ENCODE data around the gene SCGB3A1.

Gene SCGB3A1, protein sequence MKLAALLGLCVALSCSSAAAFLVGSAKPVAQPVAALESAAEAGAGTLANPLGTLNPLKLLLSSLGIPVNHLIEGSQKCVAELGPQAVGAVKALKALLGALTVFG

DNA sequence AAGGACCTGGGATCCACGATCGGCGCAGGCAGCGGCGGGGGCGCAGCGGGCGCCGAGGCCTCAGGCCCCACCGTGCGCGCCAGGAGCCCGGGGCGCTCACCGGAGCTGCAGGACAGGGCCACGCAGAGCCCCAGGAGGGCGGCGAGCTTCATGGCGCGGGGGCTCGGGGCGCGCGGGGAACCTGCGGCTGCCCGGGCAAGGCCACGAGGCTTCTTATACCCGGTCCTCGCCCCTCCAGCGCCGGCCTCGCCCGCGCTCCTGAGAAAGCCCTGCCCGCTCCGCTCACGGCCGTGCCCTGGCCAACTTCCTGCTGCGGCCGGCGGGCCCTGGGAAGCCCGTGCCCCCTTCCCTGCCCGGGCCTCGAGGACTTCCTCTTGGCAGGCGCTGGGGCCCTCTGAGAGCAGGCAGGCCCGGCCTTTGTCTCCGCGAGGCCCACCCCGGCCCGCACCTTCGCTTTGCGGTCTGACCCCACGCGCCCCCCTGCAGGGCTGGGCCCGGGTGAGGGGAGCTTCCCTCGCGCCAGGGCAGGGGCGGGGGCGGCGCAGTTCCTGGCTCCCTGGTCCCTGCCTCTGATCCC is at the start of gene SCGB3A1:
Gene SCGB3A1 (minus strand): TSS at position 189 of the 577 bp plus-strand sequence. CDS start 37 bp downstream, at position 152.
- no peak for DNase-seq (ENCODE audit: low read depth in 2 of 2)

- no peak for DNase-seq (ENCODE audit: low read depth in 2 of 2)
Measured at GRCh38 chr5:180640611-180640860, 49.2 kb upstream of the SCGB3A1 start.

DNA sequence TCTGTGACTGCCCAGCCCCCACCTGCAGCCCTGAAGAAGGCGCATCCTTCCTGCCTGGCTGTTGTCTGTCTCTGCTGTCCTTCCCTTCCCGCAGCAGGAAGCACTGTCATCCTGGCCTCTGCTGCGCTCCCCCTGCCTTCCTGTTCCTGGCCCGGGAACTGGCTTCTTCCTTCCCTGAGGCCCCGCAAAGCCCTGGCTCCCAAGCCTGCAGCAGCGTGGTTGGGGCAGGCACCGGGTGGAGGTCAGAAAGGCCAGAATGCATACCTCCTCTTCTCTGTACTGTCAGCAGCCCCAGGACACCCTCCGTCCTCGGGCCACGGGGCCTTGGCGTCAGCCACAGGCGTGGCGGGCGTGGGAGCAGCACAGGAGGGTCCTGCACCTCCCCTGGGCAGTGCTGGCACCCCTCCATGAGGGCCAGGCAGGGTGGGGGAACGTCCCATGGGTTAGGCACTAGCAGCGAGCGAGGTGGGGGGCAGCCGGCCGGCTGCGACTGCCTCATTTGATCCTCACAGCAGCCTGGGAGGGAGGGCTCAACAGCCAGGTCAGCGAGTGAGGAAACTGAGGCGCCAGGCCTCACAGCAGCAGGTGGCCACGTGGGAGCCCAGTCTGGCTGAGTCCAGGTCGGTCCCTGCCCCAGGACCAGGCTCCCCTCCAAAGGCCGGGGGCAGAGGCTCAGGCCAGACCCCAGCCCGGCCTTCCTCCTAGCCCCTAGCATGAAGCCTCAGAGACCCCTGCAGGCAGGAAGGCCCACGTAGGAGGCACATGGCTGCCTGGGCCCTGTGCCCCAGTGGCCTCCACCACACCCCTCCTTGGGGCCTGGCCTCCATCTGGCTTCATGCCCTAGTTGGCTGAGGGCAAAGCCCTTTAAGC is 48.7 kb upstream of the SCGB3A1 start:
- no peak for DNase-seq (ENCODE audit: low read depth in 2 of 2)

DNA sequence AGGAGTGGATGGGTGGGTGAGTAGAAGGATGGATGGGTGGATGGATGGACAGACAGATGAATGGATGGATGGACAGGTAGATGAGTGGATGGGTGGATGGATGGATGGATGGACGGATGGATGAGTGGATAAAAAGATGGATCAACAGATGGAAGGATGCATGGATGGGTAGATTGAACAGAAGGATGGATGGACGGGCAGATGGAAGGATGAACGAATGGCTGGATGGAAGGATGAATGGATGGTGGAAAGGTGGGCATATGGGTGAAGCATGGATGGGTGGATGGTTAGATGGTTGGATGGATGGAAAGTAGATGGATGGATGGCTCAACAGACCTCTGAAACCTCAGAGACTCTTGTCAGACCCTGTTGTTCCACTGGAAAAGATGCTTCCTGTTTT is 48.0 kb upstream of the SCGB3A1 start:
- DNase-seq (ENCODE audit: low read depth in 2 of 2): no peak

DNA sequence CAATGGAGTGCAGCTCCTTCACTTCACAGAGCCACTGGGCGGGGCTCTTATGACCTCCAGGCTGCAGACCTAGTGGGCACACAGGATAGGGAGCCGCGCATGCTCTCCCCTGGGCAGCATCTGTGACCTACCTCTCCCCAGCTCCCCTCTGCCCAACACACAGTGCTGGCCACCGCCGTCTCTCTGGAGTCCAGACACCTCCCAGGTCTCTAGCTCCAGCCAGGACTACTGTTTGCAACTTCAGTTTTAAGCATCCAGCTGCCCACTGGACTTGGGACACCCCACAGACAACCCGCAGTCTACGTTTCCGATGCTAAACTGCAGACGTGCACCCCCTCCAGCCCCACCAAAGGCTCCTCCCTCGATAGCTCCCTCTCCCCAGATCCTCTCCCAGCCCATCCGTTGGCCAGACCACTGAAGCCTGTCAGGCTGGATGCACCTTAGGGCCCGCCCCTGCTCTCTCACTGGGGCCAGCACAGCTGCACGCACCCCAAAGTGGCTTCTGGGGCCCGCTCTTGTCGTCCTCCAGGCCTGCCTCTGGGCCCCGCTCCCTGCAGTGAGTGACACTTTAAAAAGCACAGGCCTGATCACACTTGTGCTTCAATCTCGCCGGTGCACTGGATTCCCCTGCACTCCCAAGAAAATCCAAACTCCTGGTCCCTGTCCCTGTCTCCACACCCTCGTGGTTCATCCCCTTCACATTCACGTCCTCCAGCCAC is 46.8 kb upstream of the SCGB3A1 start:
- DNase-seq (ENCODE audit: low read depth in 2 of 2): no peak

DNA sequence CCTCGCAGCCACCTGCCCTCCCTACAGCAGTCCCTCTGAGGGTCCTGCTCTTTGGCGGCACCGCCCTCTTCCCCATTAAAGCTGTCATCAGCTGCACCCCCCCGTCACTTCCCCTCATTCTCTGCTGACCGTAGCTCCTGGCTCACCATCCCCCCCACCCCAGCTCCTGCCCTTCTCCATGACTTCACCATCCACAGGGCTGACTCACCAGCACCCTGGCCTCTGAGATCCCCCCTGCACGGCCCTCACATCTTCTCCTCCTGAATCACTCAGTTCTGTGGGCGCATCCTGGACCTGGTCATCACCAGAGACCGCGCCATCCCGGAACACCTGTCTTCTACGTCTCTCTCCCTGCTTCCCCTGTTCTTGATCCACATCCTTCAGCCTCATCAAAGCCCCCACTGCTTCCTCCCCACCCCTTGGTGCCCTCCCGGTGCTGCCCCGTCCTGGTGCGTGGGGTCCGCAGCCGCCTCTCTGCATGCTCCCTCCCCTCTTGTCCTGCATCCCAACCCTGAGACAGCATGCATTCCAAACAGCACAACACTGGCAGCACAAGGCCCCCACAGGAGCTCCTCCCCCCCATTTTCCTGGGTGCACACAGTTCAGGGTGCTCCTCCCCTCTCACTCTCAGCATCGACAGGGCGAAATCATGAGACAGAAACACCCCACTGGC is 45.2 kb upstream of the SCGB3A1 start:
- DNase-seq (ENCODE audit: low read depth in 2 of 2): no peak

- no peak for DNase-seq (ENCODE audit: low read depth in 2 of 2)
Measured at GRCh38 chr5:180636016-180636402, 44.7 kb upstream of the SCGB3A1 start.

- no peak for DNase-seq (ENCODE audit: low read depth in 2 of 2)
Measured at GRCh38 chr5:180633283-180634177, 42.2 kb upstream of the SCGB3A1 start.

- DNase-seq (ENCODE audit: low read depth in 2 of 2): no peak
Measured at GRCh38 chr5:180632768-180633167, 41.5 kb upstream of the SCGB3A1 start.

DNA sequence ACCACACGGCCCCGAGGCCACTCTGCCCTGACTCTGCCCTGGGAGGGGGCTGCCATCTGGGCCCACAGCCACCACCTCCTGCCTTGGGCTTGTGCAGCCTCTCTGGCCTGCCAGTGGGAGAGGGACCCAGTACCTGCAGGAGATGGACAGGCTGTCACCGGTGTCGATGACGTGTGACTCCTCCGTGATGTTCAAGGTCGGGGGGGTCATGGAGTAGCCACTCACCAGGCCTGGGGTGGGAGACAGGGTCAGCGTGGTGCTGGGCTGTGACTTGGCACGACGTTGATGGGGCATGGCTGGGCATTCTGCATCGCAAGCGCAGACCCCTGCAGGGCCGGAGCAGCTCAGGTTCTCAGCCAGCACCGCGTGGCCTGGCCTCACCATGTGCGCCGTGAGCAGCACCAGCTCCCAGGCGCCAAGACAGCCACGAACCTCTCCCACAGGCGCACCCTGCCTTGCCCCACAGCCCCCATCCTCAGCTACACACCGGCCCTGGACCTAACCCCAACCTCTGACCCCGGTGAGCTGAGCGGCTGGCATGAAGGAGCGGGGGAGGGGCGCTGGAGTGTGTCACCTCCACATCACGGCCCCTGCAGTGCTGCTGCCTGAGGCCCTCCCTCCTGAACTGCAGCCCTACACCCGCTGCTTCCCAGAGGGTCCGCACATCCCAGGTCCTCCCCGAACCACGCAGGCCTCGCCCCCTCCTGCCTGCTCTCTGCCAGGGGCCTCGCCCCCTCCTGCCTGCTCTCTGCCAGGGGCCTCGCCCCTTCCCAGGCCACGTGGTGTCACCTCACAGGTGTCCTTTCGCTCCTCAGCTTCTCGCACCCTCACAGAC is 40.5 kb upstream of the SCGB3A1 start:
- DNase-seq (ENCODE audit: low read depth in 2 of 2): no peak

DNA sequence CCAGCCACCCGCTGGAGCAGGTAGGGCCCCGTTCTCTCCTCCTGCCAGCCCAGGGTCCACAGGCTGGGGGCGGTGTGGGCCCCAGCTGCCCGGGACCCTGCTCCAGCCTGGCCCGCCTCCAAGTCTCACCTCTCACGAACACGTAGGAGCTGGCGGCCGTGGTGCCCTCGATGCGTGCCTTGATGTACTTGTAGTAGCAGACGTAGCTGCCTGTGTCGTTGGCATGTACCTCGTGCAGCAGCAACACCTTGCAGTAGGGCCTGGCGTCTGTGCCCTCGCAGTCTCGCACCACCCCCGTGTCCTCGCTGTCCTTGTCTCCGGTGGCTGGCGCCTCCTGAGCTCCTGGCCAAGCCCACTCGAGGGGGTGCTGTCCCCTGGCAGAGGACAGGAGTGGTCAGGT is 39.1 kb upstream of the SCGB3A1 start:
- DNase-seq (ENCODE audit: low read depth in 2 of 2): no peak

- no peak for DNase-seq (ENCODE audit: low read depth in 2 of 2)
Measured at GRCh38 chr5:180629831-180630382, 38.6 kb upstream of the SCGB3A1 start.

DNA sequence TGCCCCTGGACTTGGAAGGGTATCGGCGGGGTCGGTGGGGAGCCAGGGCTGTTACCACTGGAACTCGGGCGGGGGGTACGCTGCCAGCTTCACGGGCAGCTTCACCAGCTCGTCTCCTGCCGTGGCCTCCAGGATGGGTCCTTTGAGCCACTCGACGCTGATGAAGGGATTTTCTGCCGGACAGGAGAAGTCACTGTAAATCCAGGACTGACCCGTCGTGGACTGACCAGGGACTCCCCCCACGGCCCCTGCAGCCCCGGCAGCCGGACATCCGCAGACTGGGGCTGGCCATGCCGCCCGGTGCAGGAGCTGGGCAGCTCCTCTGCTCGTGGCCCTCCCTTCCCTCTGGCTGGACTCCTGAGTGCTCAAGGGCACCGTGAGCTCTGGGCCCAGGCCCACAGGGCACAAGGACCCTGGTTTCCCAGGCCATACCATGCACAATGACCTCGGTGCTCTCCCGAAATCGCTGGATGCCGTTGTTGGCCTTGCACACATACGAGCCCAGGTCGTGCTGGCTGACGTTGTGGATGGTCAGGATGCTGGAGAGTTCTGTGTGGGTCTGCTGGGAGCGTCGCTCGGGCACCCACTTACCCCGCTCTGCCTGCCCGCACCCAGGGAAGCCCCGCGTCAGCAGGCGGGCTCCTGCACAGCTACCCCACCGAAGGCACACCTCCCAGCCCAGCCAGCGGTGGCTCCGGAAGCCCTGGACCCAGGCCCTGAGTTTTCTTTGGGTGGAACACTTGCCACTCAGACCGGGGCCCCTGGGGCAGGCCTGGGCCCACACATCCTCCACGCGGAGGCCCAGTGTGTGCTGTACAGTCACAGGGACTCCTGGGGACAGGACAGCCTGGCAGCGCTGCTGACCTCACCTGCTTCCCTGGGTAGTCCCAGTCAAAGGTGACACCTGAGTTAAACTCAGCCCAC is 37.8 kb upstream of the SCGB3A1 start:
- no peak for DNase-seq (ENCODE audit: low read depth in 2 of 2)

- DNase-seq (ENCODE audit: low read depth in 2 of 2): no peak
Measured at GRCh38 chr5:180628211-180628610, 36.9 kb upstream of the SCGB3A1 start.

- DNase-seq (ENCODE audit: low read depth in 2 of 2): no peak
Measured at GRCh38 chr5:180627386-180628120, 36.3 kb upstream of the SCGB3A1 start.

DNA sequence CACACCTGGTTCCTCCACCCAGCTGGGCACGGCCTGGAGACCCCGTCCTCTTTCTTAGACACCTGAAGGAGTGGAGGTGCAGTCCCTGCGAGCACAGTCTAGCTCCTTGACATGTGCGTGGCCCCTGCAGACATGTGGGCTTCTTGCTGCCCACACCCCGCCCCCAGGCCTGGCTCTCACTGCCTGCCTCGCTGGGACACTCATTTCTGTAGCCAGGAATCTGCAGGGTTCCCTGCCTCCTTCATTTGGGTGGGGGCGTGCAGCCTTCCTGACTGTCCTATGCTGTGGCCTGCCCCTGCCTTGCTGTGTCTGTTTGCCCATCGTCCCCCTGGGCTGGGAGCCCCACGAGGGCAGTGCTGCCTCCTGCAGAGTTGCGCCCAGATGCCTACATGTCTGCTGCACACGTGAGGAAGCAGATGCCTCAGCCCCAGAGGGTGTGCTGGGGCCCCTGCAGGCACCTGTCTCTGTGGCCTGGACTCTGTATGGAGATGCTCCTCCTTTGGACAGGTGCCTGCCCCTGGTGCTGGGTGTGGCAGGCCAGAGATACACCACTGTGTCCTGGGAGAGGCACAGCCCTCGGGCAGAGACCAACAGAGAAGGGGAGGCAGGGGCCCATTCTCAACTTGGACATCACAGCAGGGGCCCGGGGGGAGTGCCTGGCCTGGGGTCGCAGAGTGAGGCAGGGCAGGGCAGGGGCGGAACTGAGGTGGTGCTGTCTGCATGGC is 35.5 kb upstream of the SCGB3A1 start:
- no peak for DNase-seq (ENCODE audit: low read depth in 2 of 2)
